ENCODE measurements around the gene DDX23. TPM values are rescaled to one million over a fixed set of nuclear protein-coding genes. Genes with fewer than 3 reads are reported as not detected.
A peak's percentile ranks its signal among the peaks of the same experiment; 100 is the strongest.
"Not testable (repeated sequence)": the region's sequence is repeated elsewhere in the genome, so short reads cannot be mapped to it uniquely, and the experiment has no call there.

The DDX23 gene
- total and polyA plus RNA-seq, 8 donors, result 66.5 to 116 (median 108) TPM

GRCh38 chr12:48881686-48882314, 29.8 kb upstream of the DDX23 start:
- peak overlapping the region in 1 of 2 donors; percentile 17 for H3K4me3 ChIP-seq
- H3K4me1 ChIP-seq, result peaks cover 18 to 27% of the 10 kb centered on the region in 2 donors
- no peak for TF ChIP-seq CTCF (IDR thresholded peaks at IDR 0.05)
- H3K36me3 ChIP-seq, result no peaks in the 10 kb centered on the region
- intact Hi-C loops (cut with DNase I), result no loop called here
- peaks cover 0 to 14% of the 10 kb centered on the region in 2 donors for H3K27me3 ChIP-seq
- no peaks in the 10 kb centered on the region for H3K9me3 ChIP-seq
- DNase-seq (no peak), ATAC-seq (no peak)
- H3K27ac ChIP-seq, result peak overlapping the region; percentile 60 to 78

GRCh38 chr12:48880647-48881046, 28.7 kb upstream of the DDX23 start:
- no peak overlapping the region for H3K27ac ChIP-seq
- H3K27me3 ChIP-seq, result peaks cover 0 to 14% of the 10 kb centered on the region in 2 donors
- ATAC-seq (no peak), DNase-seq (no peak)
- no peak overlapping the region for H3K4me3 ChIP-seq
- no peaks in the 10 kb centered on the region for H3K36me3 ChIP-seq
- no peaks in the 10 kb centered on the region for H3K9me3 ChIP-seq
- H3K4me1 ChIP-seq, result peaks cover 18 to 27% of the 10 kb centered on the region in 2 donors
- intact Hi-C loops (cut with DNase I), result no loop called here
- no peak for TF ChIP-seq CTCF (IDR thresholded peaks at IDR 0.05)

GRCh38 chr12:48878548-48878947, 26.6 kb upstream of the DDX23 start:
- Histone ChIP-seq H3K27me3 (peaks cover 0 to 14% of the 10 kb centered on the region in 2 donors), H3K4me1 (peaks cover 18 to 23% of the 10 kb centered on the region in 2 donors), H3K9me3 (no peaks in the 10 kb centered on the region), H3K4me3 (no peak overlapping the region), H3K36me3 (no peaks in the 10 kb centered on the region), H3K27ac (no peak overlapping the region)
- ATAC-seq, result no peak
- no peak for DNase-seq
- no peak for TF ChIP-seq CTCF (IDR thresholded peaks at IDR 0.05)
- intact Hi-C loops (cut with DNase I), result no loop called here

- Histone ChIP-seq H3K36me3 (no peaks in the 10 kb centered on the region), H3K4me1 (no peaks in the 10 kb centered on the region), H3K27ac (no peak overlapping the region), H3K9me3 (no peaks in the 10 kb centered on the region), H3K27me3 (peaks cover 0 to 3% of the 10 kb centered on the region in 2 donors), H3K4me3 (no peak overlapping the region)
- DNase-seq (no peak), ATAC-seq (no peak)
- intact Hi-C loops (cut with DNase I), result no loop called here
- TF ChIP-seq CTCF (IDR thresholded peaks at IDR 0.05), result no peak
These were observed 24.1 kb upstream of the DDX23 start for GRCh38 chr12:48875944-48876515.

- DNase-seq; H3K4me3 ChIP-seq; intact Hi-C loops (cut with DNase I); H3K36me3 ChIP-seq; H3K27me3 ChIP-seq; H3K27ac ChIP-seq; H3K9me3 ChIP-seq; ATAC-seq; H3K4me1 ChIP-seq: not testable (repeated sequence)
These were observed 21.6 kb upstream of the DDX23 start for GRCh38 chr12:48873534-48873933.

All from left lung (tissue), 10 donors.